OCI-LY1 (cell line): ENCODE results near the gene UCKL1.

ENCODE experiments used
- H2AFZ ChIP-seq: fragments of 200-600 bp; sonication (generic), shearing (Covaris generic); 2 replicates; pipeline ENCODE4 v1.6.0; 2014; ENCODE audit warnings: antibody characterized with exemption, mild to moderate bottlenecking, low read length
- H3F3A ChIP-seq: fragments of 200-600 bp; sonication (generic), shearing (Covaris generic); 2 replicates; pipeline ENCODE4 v1.6.0; 2014; ENCODE audit warnings: mild to moderate bottlenecking, antibody characterized with exemption, low read length, moderate library complexity; ENCODE audit not compliant: insufficient read depth
- H3K27ac ChIP-seq: fragments of 200-600 bp; sonication (generic); 2 replicates; pipeline ENCODE4 v1.5.1; 2014; ENCODE audit warnings: low read length, mixed run types, mild to moderate bottlenecking, low read depth; ENCODE audit not compliant: poor library complexity, severe bottlenecking
- H3K27me3 ChIP-seq: fragments of 200-600 bp; sonication (generic); 2 replicates; pipeline ENCODE4 v1.6.0; 2014; ENCODE audit warnings: antibody characterized with exemption, mild to moderate bottlenecking, low read length, moderate library complexity; ENCODE audit not compliant: insufficient read depth
- H3K36me3 ChIP-seq: fragments of 200-600 bp; sonication (generic); 2 replicates; pipeline ENCODE4 v1.6.1; 2014; ENCODE audit warnings: mild to moderate bottlenecking, antibody characterized with exemption, low read length, moderate library complexity, mixed read lengths; ENCODE audit not compliant: insufficient read depth
- H3K4me1 ChIP-seq: fragments of 200-600 bp; sonication (generic); 2 replicates; pipeline ENCODE4 v1.5.1; 2014; ENCODE audit warnings: mild to moderate bottlenecking, low read length, moderate library complexity; ENCODE audit not compliant: insufficient read depth, severe bottlenecking
- H3K4me2 ChIP-seq: fragments of 200-600 bp; sonication (generic), shearing (Covaris generic); 2 replicates; pipeline ENCODE4 v1.6.1; 2014; ENCODE audit warnings: low read length
- H3K4me3 ChIP-seq: fragments of 200-600 bp; sonication (generic); 2 replicates; pipeline ENCODE4 v1.5.1; 2014; ENCODE audit warnings: low read length, low read depth, mild to moderate bottlenecking, mixed read lengths; ENCODE audit not compliant: poor library complexity, severe bottlenecking
- H3K79me2 ChIP-seq: fragments of 200-600 bp; shearing (Covaris generic); 2 replicates; pipeline ENCODE4 v1.6.1; 2016; ENCODE audit warnings: mixed run types, low read length, mixed read lengths; ENCODE audit not compliant: insufficient read depth
- H3K9ac ChIP-seq: fragments of 200-600 bp; sonication (generic), shearing (Covaris generic); 2 replicates; pipeline ENCODE4 v1.6.1; 2014; ENCODE audit warnings: mild to moderate bottlenecking, low read length, mixed read lengths
- H3K9me2 ChIP-seq: fragments of 200-600 bp; sonication (generic), shearing (Covaris generic); 2 replicates; pipeline ENCODE4 v1.6.1; 2014; ENCODE audit warnings: low read depth, mild to moderate bottlenecking, low read length, mixed read lengths
- H3K9me3 ChIP-seq: fragments of 200-600 bp; shearing (Covaris generic); 2 replicates; pipeline ENCODE4 v1.6.1; 2014; ENCODE audit warnings: low read length, mixed read lengths
- H4K20me1 ChIP-seq: fragments of 200-600 bp; sonication (generic), shearing (Covaris generic); 2 replicates; pipeline ENCODE4 v1.6.0; 2016; ENCODE audit warnings: mild to moderate bottlenecking, low read length; ENCODE audit not compliant: insufficient read depth
- CTCF ChIP-seq: fragments of 200-600 bp; sonication (generic), shearing (Covaris generic); IDR thresholded peaks from 2 replicates; pipeline ENCODE4 v1.5.1; 2017; ENCODE audit warnings: mild to moderate bottlenecking, antibody characterized with exemption, low read length, moderate library complexity, mixed read lengths
- EZH2 ChIP-seq: fragments of 200-600 bp; sonication (generic), shearing (Covaris generic); IDR thresholded peaks from 2 replicates; pipeline ENCODE4 v1.8.0; 2017; ENCODE audit warnings: borderline replicate concordance, mixed run types, mild to moderate bottlenecking, antibody characterized with exemption, low read length, moderate library complexity, mixed read lengths

Gene UCKL1

GRCh38 chr20:63955281-63955826 is 862 bp downstream of the UCKL1 start:
- TF ChIP-seq CTCF (peak; percentile 31), EZH2 (no peak)
- peaks cover 14% of the 10 kb centered on the region; the same call in 1 of the 2 replicates for H3K36me3 ChIP-seq

GRCh38 chr20:63953764-63954429 is 2.3 kb downstream of the UCKL1 start:
- no peak for TF ChIP-seq CTCF
- TF ChIP-seq EZH2 = no peak
- no peaks in the 10 kb centered on the region for H3K9me3 ChIP-seq
- peak overlapping the region; percentile 97 for H3K4me2 ChIP-seq
- H3K27me3 ChIP-seq = no peaks in the 10 kb centered on the region
- peaks cover 71% of the 10 kb centered on the region for H3K4me1 ChIP-seq
- H3K36me3 ChIP-seq = peaks cover 5% of the 10 kb centered on the region; the same call in 1 of the 2 replicates
- no peak overlapping the region for H3K27ac ChIP-seq
- no peaks in the 10 kb centered on the region for H3F3A ChIP-seq
- H3K4me3 ChIP-seq = peak overlapping the region; percentile 98
- no peak overlapping the region for H2AFZ ChIP-seq
- H3K79me2 ChIP-seq = no peaks in the 10 kb centered on the region
- no peaks in the 10 kb centered on the region for H3K9me2 ChIP-seq
- no peaks in the 10 kb centered on the region for H4K20me1 ChIP-seq
- peak overlapping the region; percentile 14; the same call in 1 of the 2 replicates for H3K9ac ChIP-seq

More at GRCh38 chr20:63955281-63955826, 862 bp downstream of the UCKL1 start:
- H3K9me3 ChIP-seq = no peaks in the 10 kb centered on the region
- no peak overlapping the region for H2AFZ ChIP-seq
- H3K9me2 ChIP-seq = no peaks in the 10 kb centered on the region
- peak overlapping the region; percentile 98 for H3K9ac ChIP-seq
- H3K27me3 ChIP-seq = no peaks in the 10 kb centered on the region
- peak overlapping the region; percentile 98 for H3K4me3 ChIP-seq
- peak overlapping the region; percentile 97 for H3K4me2 ChIP-seq
- H3K4me1 ChIP-seq = peaks cover 57% of the 10 kb centered on the region
- no peaks in the 10 kb centered on the region for H3F3A ChIP-seq
- no peak overlapping the region for H3K27ac ChIP-seq
- H3K79me2 ChIP-seq = no peaks in the 10 kb centered on the region
- H4K20me1 ChIP-seq = no peaks in the 10 kb centered on the region

GRCh38 chr20:63952769-63953168 is 3.4 kb downstream of the UCKL1 start:
- H3K36me3 ChIP-seq = no peaks in the 10 kb centered on the region
- no peak for TF ChIP-seq EZH2
- TF ChIP-seq CTCF = no peak
- no peaks in the 10 kb centered on the region for H3F3A ChIP-seq
- H3K4me3 ChIP-seq = no peak overlapping the region
- no peak overlapping the region for H3K9ac ChIP-seq
- no peak overlapping the region for H2AFZ ChIP-seq
- no peaks in the 10 kb centered on the region for H3K9me2 ChIP-seq
- no peaks in the 10 kb centered on the region for H3K79me2 ChIP-seq
- H3K27me3 ChIP-seq = no peaks in the 10 kb centered on the region
- H3K4me1 ChIP-seq = peaks cover 69% of the 10 kb centered on the region
- H4K20me1 ChIP-seq = no peaks in the 10 kb centered on the region
- H3K27ac ChIP-seq = no peak overlapping the region
- no peaks in the 10 kb centered on the region for H3K9me3 ChIP-seq
- no peak overlapping the region for H3K4me2 ChIP-seq
